BE2C (cell line): ENCODE data around the gene BCL3.

Source experiments
- DNase-seq: peaks from one replicate; pipeline ENCODE4 v3.0.0-alpha.2; 2020
- H3K27me3 ChIP-seq: fragments of 250-450 bp; sonication (Bioruptor Pico); 2 replicates; pipeline ENCODE4 v1.5.1; 2020; ENCODE audit warnings: mild to moderate bottlenecking
- H3K36me3 ChIP-seq: fragments of 250-450 bp; sonication (Bioruptor Pico); 2 replicates; pipeline ENCODE4 v1.5.1; 2020; ENCODE audit warnings: mild to moderate bottlenecking
- H3K4me1 ChIP-seq: fragments of 250-450 bp; sonication (Bioruptor Pico); 2 replicates; pipeline ENCODE4 v1.5.1; 2020
- H3K4me3 ChIP-seq: 2 replicates; pipeline ENCODE4 v1.5.1; 2011; ENCODE audit warnings: low read depth, low read length
- H3K9me3 ChIP-seq: fragments of 250-450 bp; sonication (Bioruptor Pico); 2 replicates; pipeline ENCODE4 v1.5.1; 2020
- CTCF ChIP-seq: IDR thresholded peaks from 2 replicates; pipeline ENCODE4 v1.5.1; 2012; ENCODE audit warnings: mild to moderate bottlenecking, low read depth, low read length

BCL3 gene

GRCh38 chr19:44725251-44725650 lies 23.3 kb upstream of the BCL3 start:
- no peak for DNase-seq
- Histone ChIP-seq H3K4me3 (no peak overlapping the region), H3K27me3 (no peaks in the 10 kb centered on the region), H3K9me3 (no peaks in the 10 kb centered on the region), H3K4me1 (no peaks in the 10 kb centered on the region), H3K36me3 (no peaks in the 10 kb centered on the region)
- no peak for TF ChIP-seq CTCF

- no peak for TF ChIP-seq CTCF
- no peaks in the 10 kb centered on the region for H3K9me3 ChIP-seq
- no peaks in the 10 kb centered on the region for H3K36me3 ChIP-seq
- DNase-seq = no peak
- no peaks in the 10 kb centered on the region for H3K4me1 ChIP-seq
- H3K27me3 ChIP-seq = no peaks in the 10 kb centered on the region
- H3K4me3 ChIP-seq = no peak overlapping the region
Observed at GRCh38 chr19:44725684-44726083, 22.8 kb upstream of the BCL3 start.

GRCh38 chr19:44726465-44726864 lies 22.0 kb upstream of the BCL3 start:
- TF ChIP-seq CTCF = no peak
- Histone ChIP-seq H3K36me3 (no peaks in the 10 kb centered on the region), H3K4me3 (no peak overlapping the region), H3K4me1 (no peaks in the 10 kb centered on the region), H3K9me3 (no peaks in the 10 kb centered on the region), H3K27me3 (no peaks in the 10 kb centered on the region)
- no peak for DNase-seq

- no peaks in the 10 kb centered on the region for H3K36me3 ChIP-seq
- H3K4me3 ChIP-seq = no peak overlapping the region
- TF ChIP-seq CTCF = no peak
- DNase-seq = no peak
- H3K27me3 ChIP-seq = no peaks in the 10 kb centered on the region
- no peaks in the 10 kb centered on the region for H3K9me3 ChIP-seq
- no peaks in the 10 kb centered on the region for H3K4me1 ChIP-seq
Observed at GRCh38 chr19:44728178-44728577, 20.3 kb upstream of the BCL3 start.

GRCh38 chr19:44729516-44730033 lies 18.9 kb upstream of the BCL3 start:
- no peaks in the 10 kb centered on the region for H3K36me3 ChIP-seq
- no peak for DNase-seq
- no peaks in the 10 kb centered on the region for H3K27me3 ChIP-seq
- H3K4me3 ChIP-seq = no peak overlapping the region
- no peaks in the 10 kb centered on the region for H3K9me3 ChIP-seq
- TF ChIP-seq CTCF = no peak
- H3K4me1 ChIP-seq = no peaks in the 10 kb centered on the region

GRCh38 chr19:44731081-44731480 lies 17.4 kb upstream of the BCL3 start:
- TF ChIP-seq CTCF = no peak
- Histone ChIP-seq H3K36me3 (no peaks in the 10 kb centered on the region), H3K4me3 (no peak overlapping the region), H3K9me3 (no peaks in the 10 kb centered on the region), H3K4me1 (no peaks in the 10 kb centered on the region), H3K27me3 (no peaks in the 10 kb centered on the region)
- DNase-seq = no peak
